Airway epithelial cell (primary cell): ENCODE measurements around the gene LDHB. TPM values are rescaled to one million over a fixed set of nuclear protein-coding genes. Genes with fewer than 3 reads are reported as not detected.

Experiments used
- total RNA-seq: library from RNA; depleted of rRNA; stranded (reverse); fragments of >200 nt; gene quantifications from 2 replicates; pipeline ENCODE4 v1.2.3, GENCODE V29; 2015

The LDHB gene
- 851 and 1,027 TPM in 2 replicates for total RNA-seq

DNA sequence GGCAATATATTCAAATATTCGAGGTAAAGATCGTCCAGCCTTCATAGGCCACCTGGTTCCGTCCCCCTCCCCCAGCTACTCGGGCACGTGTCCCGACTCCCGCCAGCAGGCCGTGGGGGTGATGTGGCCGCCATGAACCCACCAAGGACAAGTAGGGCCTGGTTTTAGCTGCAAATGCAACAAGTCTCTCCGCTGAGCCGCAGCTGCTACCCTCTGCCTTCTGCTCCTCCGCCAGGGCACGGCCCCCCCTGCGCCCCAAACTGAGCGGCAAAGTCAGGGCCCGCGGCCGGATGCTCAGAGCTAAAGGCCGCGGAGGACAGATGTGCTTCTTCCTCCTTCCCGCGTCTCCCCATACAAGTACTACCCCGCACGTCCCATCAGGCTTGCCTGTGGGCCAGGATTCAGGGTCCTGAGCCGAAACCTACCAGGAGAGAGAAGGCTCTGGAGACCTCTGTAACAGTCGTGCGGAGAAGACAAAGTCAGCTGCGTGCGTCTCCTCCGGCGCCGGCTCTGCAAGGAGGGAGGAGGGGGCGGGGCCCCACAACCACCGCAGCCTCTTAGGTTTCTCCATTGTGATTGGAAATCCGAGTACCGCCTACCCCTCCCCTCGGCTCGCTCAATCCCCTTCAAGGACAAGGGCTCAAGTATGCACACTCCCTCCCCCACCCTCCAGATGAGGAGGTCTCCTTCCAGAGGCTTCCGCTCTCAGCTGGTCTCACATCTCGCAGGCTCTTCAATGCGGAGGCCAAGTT, at the start of gene LDHB:
Gene LDHB, minus strand, starts transcription at position 517 of the 752 bp plus-strand sequence. CDS start 3,171 bp downstream, outside the sequence.

DNA sequence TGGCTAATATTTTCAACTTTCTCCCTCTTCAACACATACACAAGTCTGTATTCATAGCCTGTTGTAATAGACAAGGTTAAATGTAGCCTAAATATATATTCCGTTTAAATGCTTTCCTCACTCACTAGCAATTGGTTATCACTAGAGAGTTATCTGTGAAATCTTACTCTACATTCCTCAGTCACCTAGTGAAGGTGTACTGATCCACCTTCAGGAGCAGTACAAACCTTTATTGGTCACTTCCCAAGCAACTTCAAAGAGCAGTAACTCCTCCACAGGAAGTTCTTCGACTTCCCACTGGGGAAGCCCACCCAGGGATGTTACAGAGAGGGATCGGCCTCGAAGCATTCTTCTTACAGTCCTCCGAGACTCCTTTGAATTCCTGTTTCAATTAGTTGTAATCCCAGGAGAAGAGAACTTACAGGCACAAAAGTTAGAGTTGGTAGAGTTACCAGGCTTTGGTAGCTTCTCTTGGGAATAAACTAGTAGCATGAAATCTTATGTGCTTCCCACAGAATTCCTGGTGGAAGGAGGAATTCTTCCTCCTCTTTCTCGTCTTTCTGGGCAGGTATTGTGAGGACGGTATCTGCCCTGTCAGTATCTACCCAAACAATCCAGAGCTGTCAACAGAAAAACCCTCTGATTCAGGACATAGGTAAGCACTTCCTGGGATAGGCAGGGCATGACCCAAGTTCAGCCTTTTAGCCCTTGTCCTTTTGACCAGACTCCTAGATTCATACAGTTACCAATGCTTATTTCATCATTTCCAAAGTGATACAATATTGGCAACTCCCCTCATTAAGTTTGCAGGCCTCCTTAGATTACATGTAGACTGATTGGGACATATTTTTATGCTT, 53.2 kb downstream of the LDHB start, which contains the start of gene GYS2:
Gene GYS2, minus strand, starts transcription at position 603 of the 857 bp plus-strand sequence. Its CDS starts 255 bp downstream, at position 348.

Other genes with a start within 250 kb of the LDHB start
- gene PYROXD1, start 220.2 kb downstream of the LDHB start, total RNA-seq = 9.9 and 11.6 TPM in 2 replicates
- gene RECQL, start 156.2 kb downstream of the LDHB start, total RNA-seq = 35.3 and 38.1 TPM in 2 replicates
- 19.9 and 24.5 TPM in 2 replicates for gene GOLT1B, start 156.1 kb downstream of the LDHB start, total RNA-seq
- 2.0 and 8.3 TPM in 2 replicates for gene SPX, start 131.5 kb downstream of the LDHB start, total RNA-seq
- gene GYS2, start 53.0 kb downstream of the LDHB start, total RNA-seq = not detected in 2 replicates
- gene KCNJ8, start 116.9 kb upstream of the LDHB start, total RNA-seq = 0.14 and 0.33 TPM in 2 replicates